Measurements from ENCODE around the gene GFPT1.

DNA sequence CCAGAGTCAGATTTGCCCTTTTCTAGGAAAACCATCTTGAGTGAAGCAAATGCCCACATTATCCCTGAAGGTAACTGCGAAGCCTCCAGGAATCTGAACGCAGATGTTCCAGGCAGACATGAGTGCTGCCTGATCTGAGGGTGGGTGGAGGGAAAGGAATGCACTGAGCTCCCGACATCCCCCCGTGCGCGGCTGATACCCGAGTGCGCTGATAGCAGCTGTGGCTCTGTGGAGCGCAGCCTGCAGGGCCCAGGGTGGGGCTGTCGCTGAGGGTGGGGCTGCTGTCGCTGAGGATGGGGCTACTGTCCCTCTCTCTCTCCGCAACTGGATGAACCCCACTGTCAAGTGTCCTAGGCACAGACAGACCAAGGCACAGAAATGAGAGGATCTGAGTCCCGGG is 82.4 kb downstream of the GFPT1 start:
- TF ChIP-seq, protein P1, sequence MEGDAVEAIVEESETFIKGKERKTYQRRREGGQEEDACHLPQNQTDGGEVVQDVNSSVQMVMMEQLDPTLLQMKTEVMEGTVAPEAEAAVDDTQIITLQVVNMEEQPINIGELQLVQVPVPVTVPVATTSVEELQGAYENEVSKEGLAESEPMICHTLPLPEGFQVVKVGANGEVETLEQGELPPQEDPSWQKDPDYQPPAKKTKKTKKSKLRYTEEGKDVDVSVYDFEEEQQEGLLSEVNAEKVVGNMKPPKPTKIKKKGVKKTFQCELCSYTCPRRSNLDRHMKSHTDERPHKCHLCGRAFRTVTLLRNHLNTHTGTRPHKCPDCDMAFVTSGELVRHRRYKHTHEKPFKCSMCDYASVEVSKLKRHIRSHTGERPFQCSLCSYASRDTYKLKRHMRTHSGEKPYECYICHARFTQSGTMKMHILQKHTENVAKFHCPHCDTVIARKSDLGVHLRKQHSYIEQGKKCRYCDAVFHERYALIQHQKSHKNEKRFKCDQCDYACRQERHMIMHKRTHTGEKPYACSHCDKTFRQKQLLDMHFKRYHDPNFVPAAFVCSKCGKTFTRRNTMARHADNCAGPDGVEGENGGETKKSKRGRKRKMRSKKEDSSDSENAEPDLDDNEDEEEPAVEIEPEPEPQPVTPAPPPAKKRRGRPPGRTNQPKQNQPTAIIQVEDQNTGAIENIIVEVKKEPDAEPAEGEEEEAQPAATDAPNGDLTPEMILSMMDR (IDR thresholded peaks at IDR 0.05; ENCODE audit: insufficient read depth, low read depth, low read length) = no peak
- TF ChIP-seq EZH2 (IDR thresholded peaks at IDR 0.05; ENCODE audit: insufficient read depth, low read length) = no peak

Data from astrocyte (in vitro differentiated cells and primary cell).